HG03521 (cell line): ENCODE data around the gene ART4.

Experiments
- ATAC-seq: cut with Tn5 transposase; IDR thresholded peaks from one replicate; pipeline ENCODE4 v1.9.1; 2021; ENCODE audit warnings: mild to moderate bottlenecking, moderate library complexity; ENCODE audit not compliant: unreplicated experiment

ART4 gene

DNA sequence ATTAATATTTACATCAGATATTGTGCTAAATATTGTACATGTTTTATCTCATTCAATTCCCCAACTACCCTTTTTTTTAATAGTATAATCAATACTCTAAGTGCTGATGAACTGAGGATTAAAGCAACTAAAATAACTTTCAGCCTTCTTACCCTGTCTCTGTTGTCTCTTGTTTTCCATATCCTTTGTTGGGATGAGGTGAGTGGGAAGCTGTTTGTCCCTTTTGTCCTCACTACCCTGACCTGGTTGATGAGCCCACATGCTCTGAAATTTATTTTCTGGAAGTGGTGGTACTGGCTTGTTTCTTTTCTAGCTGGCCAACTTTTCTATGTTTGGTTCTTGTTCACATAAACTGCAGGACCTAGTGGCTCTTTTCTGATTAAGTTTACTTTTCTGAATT, 9.6 kb upstream of the ART4 start:
- no peak for ATAC-seq

DNA sequence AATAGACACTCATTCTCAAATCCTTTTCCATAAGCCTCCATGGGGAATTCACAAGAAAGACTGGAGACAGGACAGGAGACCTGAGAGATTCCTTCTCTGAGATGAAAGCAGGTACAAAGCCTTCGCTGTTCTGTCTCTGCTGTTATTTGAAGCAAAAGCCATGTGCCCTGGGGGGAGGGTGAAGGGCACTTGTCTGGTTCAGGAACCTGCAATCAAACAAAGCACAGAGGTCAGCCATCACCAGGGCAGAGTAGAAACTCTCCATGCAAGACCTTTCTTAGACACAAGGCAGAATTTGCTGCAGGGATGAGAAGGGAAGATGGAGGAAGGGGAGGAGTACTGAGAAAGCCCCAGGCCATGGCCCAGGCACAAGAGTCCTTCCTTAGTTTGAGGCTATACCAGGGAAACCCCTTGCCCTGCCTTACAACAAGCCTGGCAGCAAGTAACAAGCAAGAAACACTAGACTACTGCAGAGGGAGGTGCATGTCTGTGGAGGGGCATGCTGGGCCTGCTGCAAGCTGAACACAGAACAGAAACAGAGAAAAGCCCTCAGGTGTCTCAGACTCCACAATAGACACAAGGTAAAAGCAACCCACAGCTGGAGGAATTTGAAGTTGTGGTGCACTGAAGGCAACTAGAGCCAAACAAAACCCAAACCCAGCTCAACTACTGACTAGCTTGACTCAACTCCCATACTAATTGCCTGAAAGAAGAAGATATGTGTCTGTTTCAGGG, 7.8 kb upstream of the ART4 start:
- ATAC-seq = peak; percentile 78

DNA sequence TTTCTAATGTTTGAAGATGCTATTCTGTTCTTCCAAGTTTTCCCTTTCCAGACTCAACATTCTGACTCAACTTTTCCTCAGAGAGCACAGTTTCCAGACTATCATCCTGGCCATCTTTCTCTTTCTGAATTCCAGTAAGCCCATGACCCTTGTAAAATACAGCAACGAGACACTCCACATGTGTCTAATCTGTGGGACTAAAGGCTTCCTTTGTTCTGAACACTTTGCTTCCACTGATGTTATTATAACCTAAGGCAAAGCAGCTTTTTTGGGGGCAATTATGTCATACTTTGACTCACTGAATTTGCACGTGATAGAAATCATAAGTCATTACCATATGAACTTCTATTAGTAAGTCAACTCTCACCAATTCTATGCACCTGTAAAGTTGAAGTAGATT, 6.3 kb upstream of the ART4 start:
- no peak for ATAC-seq

DNA sequence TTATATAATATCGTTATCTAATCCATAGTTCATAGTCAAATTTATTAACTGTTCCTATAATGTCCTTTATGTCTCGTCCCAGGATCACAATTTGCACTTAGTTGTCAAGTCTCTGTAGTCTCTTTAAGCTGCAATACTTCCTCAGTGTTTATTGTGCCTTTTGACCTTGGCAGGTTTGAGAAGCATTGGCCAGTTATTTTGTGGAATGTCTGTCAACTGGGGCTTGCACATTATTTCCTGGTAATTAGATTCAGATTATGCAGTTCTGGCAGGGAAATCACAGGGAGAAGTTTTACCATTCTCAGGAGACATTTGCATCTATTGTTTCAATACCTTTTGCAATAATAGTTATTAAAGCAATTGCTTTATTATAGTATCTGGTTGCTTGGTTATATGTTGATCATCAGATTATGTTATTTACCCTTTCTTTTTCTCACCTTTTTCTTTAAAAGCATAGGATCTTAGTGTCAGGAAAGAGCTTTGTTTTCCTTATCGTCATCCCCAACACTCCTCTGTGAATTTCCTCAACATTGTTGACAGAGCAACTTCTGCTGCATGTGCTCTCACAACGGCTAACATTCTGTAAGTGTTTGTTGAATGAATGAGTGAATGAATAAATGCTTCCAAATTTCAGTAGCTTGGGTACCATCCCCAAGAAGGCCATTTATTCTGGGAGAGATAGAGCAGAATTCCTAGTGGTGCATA, 3.7 kb upstream of the ART4 start:
- no peak for ATAC-seq

DNA sequence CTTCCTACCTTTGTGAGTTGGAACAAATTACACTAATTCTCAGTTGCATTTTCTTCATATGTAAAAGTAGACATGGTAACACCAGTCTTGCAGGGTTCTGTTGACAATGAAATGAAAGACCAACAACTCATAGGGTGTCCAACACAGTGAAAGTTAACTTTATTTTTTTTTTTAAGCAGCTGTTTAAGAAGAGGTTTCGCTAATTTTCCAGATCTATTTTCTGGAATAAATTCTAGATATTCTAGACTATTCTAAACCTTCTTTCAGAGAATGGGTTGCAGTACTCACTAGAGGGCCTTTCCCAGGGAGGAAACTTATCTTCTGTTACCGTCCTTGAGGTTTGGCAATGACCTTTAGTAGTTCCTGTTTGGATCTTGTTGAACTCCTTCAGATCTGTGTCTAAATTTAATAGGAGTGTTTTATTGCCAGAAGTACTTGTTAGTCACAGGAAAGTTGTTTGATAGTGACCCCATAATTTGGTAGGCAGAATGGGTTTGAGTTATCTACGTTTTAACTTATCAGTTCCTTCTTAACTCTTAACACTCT, 2.8 kb upstream of the ART4 start:
- no peak for ATAC-seq

DNA sequence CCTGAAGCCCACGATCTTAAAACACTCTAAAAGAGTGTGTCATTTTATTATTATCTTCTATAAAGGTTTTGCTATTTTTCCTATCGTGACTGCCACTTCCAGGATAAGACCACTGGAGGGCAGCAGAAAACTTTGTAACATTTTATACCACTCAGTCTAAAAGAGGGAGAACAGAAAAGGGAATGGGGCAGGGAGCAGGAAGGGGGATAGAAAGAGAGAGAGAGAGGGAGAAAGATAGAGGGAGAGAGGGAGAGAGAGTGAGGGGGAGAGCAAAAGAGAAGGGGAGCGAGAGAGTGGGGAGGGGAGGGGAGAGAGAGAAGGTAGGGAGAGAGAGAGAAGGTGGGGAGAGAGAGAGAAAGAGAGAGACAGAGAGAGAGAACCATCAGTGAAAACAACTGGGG, 2.0 kb upstream of the ART4 start:
- no peak for ATAC-seq

DNA sequence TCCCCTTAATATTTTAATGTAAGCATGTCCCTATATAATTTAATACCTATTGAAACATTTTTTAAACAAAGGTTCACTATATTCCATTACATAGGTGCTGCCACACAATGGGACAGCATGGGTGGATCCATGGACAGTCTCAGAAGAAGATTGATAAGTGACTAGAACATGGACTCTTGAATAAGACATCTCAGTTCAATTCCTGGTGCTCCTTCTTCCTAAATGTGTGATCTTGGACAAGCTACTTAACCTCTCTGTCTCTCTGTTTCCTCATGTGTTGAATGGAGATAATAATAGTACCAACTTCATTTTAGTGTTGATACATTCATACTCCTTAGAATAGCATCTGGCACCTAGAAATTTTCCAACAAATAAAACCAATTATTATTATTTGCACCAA, 1.1 kb upstream of the ART4 start:
- ATAC-seq = no peak

DNA sequence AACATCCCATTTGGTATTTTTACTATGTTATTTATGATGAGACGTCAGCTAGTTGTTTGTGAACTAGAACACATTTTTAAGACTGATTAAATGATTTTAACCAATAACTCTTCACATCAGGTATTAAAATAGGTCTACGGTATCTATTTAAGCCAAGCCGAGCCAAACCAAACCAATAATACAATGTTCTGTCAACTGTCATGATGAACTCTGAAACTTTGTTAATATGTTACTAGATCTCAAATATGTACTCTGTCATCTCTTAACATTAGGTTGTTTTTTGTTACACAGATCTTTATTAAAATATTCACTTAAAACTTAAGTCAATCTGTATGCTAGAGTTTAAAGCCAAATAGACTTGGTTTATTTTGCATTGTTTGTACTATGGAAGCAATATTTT, 1.0 kb downstream of the ART4 start:
- no peak for ATAC-seq

DNA sequence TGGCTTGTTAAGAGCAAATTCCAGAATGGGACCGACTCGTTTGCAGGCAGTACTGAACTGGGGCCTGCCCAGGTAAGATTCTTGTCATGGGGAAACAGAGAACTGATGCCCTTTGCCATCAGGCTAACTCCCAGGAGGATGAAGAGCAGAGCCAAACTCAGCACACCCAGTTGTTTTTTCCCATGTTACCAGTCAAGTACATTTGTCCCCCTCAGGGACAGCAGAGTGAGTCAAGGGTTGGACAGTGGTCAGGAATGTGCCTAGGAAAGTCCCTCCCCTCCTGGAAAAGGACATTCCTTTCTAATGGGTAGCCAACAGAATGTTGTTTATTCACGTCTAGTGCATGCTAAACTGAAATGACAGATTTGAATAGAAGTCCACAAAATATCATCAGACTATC, 1.6 kb downstream of the ART4 start:
- no peak for ATAC-seq

DNA sequence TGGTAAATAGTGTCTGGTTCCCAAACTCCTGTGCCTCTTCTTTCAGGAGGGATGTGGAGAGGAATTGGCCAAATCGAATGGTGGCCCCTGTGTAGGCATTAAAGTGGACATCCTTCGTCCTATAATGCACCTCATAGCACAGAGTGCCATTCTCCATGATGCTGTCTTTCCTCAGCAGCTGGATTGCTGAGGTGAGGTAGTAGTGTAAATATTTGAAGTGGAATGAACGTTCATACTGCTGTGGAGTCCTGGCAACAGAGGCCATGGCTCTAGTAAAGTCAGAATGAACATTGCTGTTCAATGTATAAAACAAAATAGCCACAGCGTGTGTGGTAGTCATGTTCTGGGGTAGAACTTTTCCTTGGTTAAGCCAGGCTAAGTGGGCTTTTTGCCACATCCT, 2.7 kb downstream of the ART4 start:
- no peak for ATAC-seq

DNA sequence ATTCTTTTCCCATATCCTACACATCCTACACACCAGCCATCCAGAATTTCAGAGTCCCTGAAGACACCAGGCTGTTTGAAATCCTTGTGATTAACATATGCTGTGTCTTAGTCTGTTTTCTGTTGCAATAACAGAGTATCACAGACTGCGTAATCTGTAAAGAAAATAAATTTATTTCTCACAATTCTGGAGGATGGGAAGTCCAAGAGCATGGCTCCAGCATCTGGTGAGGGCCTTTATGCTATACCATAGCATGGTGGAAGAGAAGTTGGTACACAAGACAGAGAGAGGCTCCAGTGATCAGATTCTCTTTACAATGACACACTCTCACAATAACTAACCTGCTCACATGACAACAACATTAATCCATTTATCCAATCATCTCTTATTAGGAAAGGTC, 4.1 kb downstream of the ART4 start:
- ATAC-seq = no peak

DNA sequence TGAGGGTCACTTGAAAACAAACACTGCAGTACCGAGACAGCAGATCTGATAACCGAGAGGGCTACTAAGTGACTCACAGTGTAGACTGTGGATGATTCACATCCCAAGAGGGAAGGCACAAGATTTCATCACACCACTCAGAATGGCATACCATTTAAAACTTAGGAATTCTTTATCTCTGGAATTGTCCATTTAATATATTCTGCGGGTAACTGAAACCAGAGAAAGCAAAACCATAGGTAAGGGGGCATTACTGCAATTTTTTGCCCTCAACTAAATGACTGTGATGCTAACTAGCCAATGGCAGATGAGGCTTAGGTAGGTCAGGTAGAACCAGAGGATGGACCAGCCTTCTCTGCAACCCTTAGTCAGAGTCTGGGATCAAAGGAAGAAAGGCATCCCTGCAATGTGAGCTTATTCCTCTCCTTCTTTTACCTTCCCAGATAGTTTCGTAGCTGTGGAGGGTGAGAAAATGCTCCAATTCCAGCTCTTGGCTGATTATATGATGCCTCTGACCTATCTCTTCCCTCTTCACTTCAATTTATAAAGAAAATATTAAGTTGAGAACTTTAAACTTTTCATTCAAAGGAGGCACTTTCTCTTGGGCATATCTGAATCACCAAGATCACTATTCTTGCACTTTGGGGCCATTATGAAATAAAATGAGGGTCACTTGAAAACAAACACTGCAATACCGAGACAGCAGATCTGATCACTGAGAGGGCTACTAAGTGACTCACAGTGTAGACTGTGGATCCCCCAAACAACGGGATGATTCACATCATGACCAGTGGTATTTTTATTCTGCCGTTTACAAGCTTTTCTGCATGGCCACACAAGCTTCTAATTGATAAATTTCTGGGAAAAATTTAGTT, 6.8 kb downstream of the ART4 start:
- ATAC-seq = no peak

DNA sequence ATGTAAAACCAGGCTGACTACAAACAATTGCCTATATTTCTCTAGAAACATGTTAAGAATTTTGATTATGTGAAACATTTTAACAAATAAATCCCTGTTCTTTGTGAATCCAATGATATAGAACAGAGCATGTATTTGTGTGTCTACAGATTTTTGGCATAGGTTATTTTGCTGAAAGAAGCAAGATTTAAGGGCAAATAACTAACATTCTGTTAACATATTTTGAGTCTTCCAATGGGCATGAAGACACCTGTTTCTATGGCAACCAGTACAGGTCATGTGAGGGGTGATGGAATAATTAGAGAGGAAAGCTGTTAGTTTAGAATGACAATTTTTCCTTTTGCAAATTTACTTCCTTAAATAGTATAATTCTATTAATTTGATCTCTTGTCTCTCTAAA, 8.8 kb downstream of the ART4 start:
- ATAC-seq = no peak

DNA sequence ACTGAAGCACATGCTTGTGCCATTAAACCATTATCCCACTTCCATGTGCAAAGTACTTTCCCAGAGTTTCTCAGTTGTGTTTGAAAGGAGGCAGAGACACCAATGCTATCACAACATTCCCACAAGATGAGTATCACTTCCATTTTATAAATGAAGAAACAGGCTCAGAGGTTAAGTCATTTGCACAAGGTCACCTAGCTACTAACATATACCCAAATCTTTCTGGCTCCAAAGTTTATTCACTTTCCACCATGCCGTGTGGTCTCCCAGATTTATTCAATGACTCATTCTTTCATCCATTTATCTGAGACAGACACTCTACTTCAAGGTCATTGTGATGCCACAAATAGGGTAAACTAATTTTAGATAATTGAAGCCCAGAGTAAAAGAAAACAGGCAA, 9.4 kb downstream of the ART4 start:
- no peak for ATAC-seq

DNA sequence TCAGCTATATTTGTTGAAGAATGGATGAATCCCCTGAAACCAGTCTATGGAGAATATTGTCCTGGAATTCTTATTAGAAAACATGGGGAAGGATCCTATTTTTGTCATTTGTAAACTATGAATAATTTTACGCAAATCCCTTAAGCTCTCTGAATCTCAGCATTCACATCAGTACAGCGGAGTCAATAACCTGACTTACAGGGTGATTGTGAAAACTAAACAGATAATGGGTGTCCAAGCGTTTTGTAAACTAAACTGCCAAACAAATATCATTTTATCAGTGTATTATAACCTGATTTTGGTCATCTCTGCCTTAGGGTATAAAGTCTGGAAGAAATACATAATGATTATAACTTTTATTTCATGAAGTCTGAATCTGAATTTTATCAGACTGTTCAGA, 10.0 kb downstream of the ART4 start:
- ATAC-seq = no peak

DNA sequence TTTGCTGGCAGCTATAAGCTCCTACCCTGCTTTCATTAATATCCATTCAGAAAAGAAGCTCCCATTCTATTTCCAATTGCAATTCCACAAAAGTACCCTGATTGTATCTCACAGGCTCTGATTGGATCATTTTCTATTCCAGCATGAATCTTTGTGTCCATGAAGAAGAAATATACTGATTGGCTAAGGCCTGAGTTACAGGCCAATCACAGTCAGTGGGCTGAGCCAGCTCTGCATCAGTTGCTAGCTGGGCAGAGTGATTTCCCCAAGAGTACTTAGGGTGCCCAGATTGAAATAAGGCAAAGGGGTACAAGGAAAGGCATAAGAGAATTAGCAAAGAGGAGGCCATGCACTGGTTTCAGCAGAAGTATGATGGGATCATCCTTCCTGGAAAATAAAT, 14.4 kb downstream of the ART4 start:
- ATAC-seq = peak; percentile 88

DNA sequence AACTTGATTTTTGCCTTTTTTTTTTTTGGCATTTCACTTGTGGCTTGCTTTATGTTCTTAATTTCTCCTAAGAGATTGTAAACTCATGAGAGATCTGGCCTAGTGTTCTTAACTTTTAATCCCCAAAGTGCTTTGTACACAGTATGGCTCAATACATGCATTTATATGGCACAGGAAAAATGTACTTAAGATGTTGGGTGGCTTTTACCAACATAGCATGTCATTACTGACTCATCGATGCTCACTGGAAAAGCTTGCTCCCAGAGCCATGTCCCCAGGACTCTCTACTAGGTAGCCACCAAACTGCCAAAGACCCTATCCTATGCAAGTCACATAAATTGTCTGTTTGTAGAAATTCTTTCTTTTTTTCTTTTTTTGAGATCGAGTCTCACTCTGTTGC, 16.3 kb downstream of the ART4 start:
- no peak for ATAC-seq

DNA sequence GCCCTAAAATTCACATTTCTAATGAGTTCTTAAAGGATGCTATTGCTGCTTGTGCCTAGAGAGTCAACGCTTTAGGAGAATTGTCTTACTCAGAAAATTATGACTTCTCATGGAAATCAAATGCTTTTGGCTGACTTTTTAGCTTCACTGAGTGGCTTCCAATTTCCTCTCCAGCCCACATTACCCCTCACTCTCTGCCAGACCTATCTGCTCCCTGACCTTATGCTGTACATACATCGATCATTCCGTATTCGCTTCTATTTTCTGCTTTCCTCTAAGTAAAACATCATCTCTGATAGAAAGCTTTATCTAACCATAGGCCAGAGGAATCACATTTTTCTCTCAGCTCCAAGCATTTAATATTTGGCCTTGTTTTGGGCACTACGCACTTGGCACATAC, 16.8 kb downstream of the ART4 start:
- ATAC-seq = no peak

DNA sequence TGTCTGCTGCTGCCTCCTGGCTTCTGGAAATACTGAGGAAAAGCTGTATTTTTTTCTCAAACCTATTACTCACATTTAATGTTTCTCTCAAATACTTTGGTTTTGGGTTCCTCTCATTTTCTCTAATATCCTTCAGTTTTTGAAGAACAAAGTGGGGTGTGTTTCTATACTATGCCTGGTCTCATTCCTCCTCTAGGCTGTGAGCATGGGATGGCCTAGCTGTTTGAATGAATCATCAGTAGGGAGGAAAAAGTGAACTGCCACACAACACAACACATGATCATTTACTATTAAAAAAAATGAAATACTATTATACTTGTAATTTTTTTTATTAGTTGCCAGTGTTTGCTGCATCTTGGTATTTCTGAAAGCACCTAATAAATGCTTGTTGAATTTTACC, 18.1 kb downstream of the ART4 start:
- ATAC-seq = no peak

DNA sequence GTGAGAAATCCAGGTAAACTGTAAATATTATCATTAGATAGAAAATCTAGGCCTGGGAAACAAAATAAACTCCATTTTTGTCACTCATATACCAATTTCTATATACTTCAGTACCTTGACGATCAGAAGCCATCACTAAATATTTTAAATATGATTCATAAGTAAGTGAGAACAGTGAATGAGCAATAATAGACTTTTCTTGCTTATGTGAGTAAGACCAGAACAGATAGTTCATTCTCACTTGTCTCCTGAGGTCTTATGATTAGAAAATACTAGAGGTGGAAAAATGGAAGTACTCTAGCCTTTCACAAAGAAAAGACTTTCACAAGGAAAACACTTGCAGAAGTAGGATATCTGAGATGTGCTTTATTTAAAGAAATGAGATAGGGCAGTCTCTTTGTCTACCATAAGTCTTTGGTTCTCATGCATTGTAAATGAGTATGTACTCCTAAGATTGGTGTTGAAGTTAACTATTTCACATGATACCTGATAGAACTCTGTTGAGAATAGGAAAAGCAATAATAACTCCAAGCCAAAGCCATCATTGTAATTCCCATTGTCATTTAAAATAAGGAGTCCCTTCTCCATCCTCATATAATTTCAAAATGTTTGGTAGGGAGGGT, 19.2 kb downstream of the ART4 start:
- no peak for ATAC-seq

DNA sequence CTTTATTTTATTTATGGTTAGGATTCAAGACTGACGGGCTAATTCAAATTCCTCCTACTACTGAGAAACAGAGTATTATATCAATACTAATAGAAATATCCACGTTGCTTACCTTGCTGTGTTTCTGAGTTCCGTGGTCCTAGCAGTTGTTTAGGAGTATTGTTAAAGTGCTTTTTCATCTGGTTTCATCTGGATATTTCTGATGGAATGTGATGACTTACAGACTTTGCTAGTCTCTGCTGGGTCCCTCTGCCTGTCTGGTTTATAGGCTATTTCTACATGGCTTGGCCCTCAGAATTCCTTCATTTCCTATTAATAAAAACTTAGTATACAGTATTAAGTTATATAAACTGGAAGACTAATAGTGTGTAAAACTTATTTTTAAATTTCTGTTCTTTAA, 29.3 kb downstream of the ART4 start, which contains the start of gene SMCO3:
SMCO3 (minus strand) TSS at position 169 of the 400 bp plus-strand sequence. CDS start 7,502 bp downstream, outside the sequence.
- ATAC-seq = no peak
